Measurements from ENCODE around the gene LRRC63. TPM values are rescaled to one million over a fixed set of nuclear protein-coding genes. Genes with fewer than 3 reads are reported as not detected.

LRRC63 gene
- total RNA-seq, 1 donor from 2014 or later: not detected

DNA sequence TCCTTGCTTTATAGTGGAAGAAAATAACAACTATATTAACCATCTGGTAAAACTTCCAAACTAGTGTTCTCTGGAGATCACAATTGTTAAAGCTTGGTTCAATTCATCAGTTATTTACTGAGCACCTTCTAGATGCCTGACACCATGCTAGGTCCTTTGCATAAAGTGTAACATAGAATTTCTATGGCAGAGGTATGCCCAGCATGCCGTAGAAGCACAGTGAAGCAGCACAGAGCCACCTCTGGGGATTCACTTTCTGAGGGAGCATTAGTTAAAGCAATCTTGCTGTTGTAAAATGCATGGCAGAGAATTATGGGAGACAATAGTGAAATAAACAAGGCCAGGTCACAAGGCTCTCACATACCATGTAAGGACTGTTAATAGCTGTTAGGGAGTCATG lies 75.2 kb downstream of the LRRC63 start:
- no peak overlapping the region for H3K4me3 Mint-ChIP-seq (ENCODE audit: unreplicated experiment)
- TF ChIP-seq, protein P1, sequence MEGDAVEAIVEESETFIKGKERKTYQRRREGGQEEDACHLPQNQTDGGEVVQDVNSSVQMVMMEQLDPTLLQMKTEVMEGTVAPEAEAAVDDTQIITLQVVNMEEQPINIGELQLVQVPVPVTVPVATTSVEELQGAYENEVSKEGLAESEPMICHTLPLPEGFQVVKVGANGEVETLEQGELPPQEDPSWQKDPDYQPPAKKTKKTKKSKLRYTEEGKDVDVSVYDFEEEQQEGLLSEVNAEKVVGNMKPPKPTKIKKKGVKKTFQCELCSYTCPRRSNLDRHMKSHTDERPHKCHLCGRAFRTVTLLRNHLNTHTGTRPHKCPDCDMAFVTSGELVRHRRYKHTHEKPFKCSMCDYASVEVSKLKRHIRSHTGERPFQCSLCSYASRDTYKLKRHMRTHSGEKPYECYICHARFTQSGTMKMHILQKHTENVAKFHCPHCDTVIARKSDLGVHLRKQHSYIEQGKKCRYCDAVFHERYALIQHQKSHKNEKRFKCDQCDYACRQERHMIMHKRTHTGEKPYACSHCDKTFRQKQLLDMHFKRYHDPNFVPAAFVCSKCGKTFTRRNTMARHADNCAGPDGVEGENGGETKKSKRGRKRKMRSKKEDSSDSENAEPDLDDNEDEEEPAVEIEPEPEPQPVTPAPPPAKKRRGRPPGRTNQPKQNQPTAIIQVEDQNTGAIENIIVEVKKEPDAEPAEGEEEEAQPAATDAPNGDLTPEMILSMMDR (IDR thresholded peaks at IDR 0.05; ENCODE audit: partially characterized antibody, unreplicated experiment): no peak
- H3K27ac Mint-ChIP-seq (ENCODE audit: unreplicated experiment): no peak overlapping the region
- peaks cover 2% of the 10 kb centered on the region for H3K9me3 Mint-ChIP-seq (ENCODE audit: unreplicated experiment)
- peaks cover 15% of the 10 kb centered on the region for H3K4me1 Mint-ChIP-seq (ENCODE audit: low read depth, unreplicated experiment)
- no peaks in the 10 kb centered on the region for H3K36me3 Mint-ChIP-seq (ENCODE audit: unreplicated experiment)
- no peak for DNase-seq
- H3K27me3 Mint-ChIP-seq (ENCODE audit: unreplicated experiment): peaks cover 1% of the 10 kb centered on the region

DNA sequence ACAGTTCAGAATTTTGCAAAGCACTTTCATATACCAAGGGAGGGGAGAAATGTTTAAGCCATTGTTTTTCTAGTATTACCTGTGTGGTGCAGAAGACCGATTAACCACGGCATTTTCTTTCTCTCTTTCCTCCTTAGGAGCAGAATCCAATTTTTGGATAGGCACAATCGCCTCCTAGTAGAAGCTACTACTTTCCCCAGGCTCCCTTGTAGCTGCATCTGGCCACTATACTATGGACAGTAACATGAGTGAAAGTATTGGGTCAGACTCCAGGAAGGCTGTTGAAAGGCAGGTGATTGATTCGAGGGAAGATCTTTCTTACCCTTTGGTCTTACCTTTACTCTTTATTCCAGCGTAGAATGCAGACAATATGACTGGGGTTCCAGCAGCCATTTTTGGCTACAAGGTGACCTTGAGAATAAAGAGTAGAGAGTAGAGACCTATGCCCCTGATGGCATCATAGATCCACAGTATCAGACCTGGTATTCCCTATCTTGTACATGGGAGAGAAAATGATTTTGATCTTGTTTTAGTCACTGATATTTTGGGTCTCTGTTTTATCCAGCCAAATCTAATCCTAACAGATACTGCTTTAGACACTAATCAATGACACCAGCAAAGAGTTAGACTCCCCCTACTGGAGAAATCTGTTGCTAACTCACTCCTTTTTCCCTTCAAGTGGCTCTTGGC lies 77.0 kb downstream of the LRRC63 start:
- TF ChIP-seq, protein P1 (IDR thresholded peaks at IDR 0.05; ENCODE audit: partially characterized antibody, unreplicated experiment): peak; percentile 78
- Mint-ChIP-seq H3K9me3 (ENCODE audit: unreplicated experiment) (no peaks in the 10 kb centered on the region), H3K27me3 (ENCODE audit: unreplicated experiment) (peaks cover 1% of the 10 kb centered on the region), H3K36me3 (ENCODE audit: unreplicated experiment) (no peaks in the 10 kb centered on the region), H3K27ac (ENCODE audit: unreplicated experiment) (no peak overlapping the region), H3K4me3 (ENCODE audit: unreplicated experiment) (no peak overlapping the region), H3K4me1 (ENCODE audit: low read depth, unreplicated experiment) (peaks cover 8% of the 10 kb centered on the region)
- no peak for DNase-seq

DNA sequence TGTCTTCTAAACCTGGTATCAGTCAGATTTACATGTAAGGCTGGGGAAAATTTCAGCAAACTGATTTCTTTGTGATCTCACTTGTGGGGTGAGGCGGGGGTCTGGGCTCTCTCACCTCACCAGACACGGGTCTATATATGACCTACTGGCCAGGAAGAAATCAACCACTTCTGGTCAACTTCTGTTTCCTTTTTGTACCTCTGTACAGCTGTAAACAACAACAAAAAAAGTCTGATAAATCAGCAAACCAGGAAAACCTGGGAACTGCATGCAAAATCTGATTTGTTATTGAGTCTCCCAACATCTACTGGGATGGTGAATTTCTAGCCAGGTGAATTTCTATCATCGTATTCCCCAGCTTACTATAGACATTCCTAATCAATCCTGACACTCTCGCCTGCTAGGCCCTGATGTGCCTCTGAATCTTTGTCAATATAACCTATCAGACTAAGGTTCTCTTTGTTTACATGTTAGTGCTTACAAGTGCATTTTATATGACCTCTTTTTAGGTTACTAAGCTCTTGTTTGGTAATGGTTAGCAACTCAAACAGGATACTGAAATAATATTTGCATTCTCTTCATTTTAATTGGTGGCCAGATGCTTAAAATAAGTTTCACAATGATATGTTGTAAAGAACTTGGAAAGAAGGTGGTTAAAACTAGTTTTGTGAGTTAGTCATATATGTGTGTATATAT lies 77.7 kb downstream of the LRRC63 start:
- no peak for DNase-seq
- H3K4me1 Mint-ChIP-seq (ENCODE audit: low read depth, unreplicated experiment): peaks cover 5% of the 10 kb centered on the region
- TF ChIP-seq, protein P1 (IDR thresholded peaks at IDR 0.05; ENCODE audit: partially characterized antibody, unreplicated experiment): no peak
- H3K36me3 Mint-ChIP-seq (ENCODE audit: unreplicated experiment): no peaks in the 10 kb centered on the region
- no peaks in the 10 kb centered on the region for H3K9me3 Mint-ChIP-seq (ENCODE audit: unreplicated experiment)
- peaks cover 1% of the 10 kb centered on the region for H3K27me3 Mint-ChIP-seq (ENCODE audit: unreplicated experiment)
- no peak overlapping the region for H3K27ac Mint-ChIP-seq (ENCODE audit: unreplicated experiment)
- H3K4me3 Mint-ChIP-seq (ENCODE audit: unreplicated experiment): no peak overlapping the region

GRCh38 chr13:46290434-46290833 lies 78.7 kb downstream of the LRRC63 start:
- no peaks in the 10 kb centered on the region for H3K27me3 Mint-ChIP-seq (ENCODE audit: unreplicated experiment)
- no peak overlapping the region for H3K27ac Mint-ChIP-seq (ENCODE audit: unreplicated experiment)
- DNase-seq: no peak
- H3K4me1 Mint-ChIP-seq (ENCODE audit: low read depth, unreplicated experiment): peaks cover 5% of the 10 kb centered on the region
- H3K36me3 Mint-ChIP-seq (ENCODE audit: unreplicated experiment): no peaks in the 10 kb centered on the region
- TF ChIP-seq, protein P1 (IDR thresholded peaks at IDR 0.05; ENCODE audit: partially characterized antibody, unreplicated experiment): no peak
- H3K9me3 Mint-ChIP-seq (ENCODE audit: unreplicated experiment): no peaks in the 10 kb centered on the region
- H3K4me3 Mint-ChIP-seq (ENCODE audit: unreplicated experiment): no peak overlapping the region

- Mint-ChIP-seq H3K36me3 (ENCODE audit: unreplicated experiment) (no peaks in the 10 kb centered on the region), H3K9me3 (ENCODE audit: unreplicated experiment) (no peaks in the 10 kb centered on the region), H3K4me1 (ENCODE audit: low read depth, unreplicated experiment) (no peaks in the 10 kb centered on the region), H3K27ac (ENCODE audit: unreplicated experiment) (no peak overlapping the region), H3K27me3 (ENCODE audit: unreplicated experiment) (no peaks in the 10 kb centered on the region), H3K4me3 (ENCODE audit: unreplicated experiment) (no peak overlapping the region)
- TF ChIP-seq, protein P1 (IDR thresholded peaks at IDR 0.05; ENCODE audit: partially characterized antibody, unreplicated experiment): no peak
- DNase-seq: no peak
Observed at GRCh38 chr13:46293436-46293835, 81.7 kb downstream of the LRRC63 start.
